ENCODE results near the gene FAM217A. TPM values are rescaled to one million over a fixed set of nuclear protein-coding genes. Genes with fewer than 3 reads are reported as not detected.
A peak's percentile ranks its signal among the peaks of the same experiment; 100 is the strongest.

The FAM217A gene
- total RNA-seq, 1 experiment from 2014 or later, result not detected

DNA sequence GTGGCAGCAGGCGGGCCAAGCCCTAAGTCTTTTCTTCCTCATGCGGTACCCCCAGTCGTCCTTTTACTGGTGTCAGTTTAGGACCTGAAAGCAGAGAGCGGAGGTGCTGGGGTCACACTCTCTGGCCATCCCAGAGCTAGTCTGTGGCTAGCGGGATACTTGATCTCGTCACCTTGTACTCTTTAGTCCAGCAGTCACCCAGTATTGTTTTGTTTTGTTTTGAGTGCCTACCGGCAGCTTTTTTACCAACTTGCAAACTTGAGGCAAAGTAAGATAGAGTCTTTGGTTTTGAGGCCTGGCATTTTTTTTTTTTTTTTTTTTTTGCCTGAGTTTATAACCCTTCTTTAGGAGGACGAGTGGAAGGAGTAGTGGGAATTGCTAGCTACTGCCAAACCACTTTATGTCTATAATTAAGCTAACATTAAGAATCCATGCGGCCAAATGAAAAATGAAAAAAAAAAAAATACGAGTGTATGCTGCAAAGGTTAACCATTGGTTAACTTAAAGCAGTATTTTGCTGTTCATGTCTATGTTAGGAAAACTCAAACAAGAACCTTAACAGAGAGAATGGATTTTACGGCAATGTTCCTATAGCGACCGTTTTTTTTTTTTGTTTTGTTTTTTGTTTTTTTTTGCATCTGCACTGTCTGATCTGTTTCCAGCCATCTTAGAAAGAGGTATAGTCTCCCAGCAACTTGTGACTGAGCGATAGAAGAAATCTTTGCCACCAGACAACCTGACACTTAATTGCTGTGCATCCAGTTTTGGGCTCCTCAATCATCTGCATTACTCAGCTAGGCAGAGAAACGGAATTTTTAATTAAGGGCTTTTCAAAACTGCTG is 56.9 kb downstream of the FAM217A start:
- no peak for DNase-seq (ENCODE audit: low read depth)

DNA sequence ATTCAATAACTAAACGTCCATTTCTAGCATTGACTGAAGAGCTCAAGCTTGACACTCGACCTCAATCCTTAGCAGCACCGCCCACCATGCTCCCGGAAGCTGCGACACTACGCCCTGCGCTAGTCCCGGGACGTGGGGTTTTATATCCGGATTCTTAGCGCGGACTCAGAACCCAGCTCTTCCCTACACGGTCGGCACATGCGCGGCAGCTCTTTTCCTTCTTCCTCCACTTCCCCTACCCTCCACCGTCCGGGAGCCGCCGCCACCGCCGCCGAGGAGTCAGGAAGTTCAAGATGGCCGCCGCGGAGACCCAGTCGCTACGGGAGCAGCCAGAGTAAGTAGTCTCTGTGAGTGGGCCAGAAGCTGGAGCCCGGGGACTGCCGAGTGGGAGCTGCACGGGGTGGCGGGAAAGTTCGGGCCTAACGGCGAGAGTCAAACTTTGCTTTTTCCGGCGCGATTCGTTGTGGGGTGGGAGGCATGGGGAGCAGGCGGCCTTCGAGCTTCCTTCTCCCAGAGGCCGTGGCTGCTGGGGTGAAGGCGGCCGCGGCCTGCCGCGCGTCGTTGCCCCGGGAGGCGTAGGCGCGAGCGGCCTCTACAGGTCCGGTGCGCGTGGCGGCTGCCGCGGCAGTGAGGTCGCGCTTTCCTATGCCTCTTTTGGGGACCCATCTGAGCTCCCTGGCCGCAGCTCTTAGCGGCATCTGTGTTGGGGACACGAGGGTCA is 57.6 kb downstream of the FAM217A start:
- DNase-seq (ENCODE audit: low read depth), result peak; percentile 99

DNA sequence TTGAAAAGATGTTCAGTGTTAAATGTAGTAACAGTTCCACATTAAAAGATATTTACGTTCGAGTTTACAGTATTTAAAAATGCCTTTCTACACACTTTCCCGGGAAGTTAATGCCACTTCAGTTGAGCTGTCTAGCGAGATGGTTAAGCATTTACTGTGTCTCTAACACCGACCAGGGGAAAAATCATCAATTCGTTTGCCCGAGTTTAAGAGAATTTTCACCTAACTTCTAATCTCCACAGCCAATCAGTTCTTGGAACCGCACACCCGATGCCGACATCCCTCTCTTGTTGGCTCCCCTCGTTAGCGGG is 58.2 kb downstream of the FAM217A start:
- DNase-seq (ENCODE audit: low read depth), result no peak

DNA sequence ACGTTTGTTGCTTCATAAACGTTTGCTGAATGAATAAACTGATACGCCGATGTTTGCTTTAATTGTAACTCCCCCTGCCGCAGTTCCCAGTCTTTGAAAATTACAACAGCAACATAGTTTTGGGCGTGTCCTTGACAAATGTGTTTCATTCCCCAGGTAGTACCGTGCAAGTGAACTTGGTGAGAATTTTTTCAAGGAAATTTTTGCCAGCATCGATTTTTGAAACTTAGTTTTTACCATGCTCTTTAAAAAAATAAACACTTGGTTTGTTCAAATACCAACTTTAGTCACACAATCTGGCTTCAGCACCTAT is 60.1 kb downstream of the FAM217A start:
- DNase-seq (ENCODE audit: low read depth), result no peak

Other genes with a start within 250 kb of the FAM217A start
- gene FAM50B, start 229.8 kb downstream of the FAM217A start, total RNA-seq (2014; rRNA removed; shearing (Covaris generic)), result 5.3 and 6.1 TPM in 2 replicates
- 63.5 and 77.0 TPM in 2 replicates for gene ECI2, start 56.4 kb upstream of the FAM217A start, total RNA-seq (2014; rRNA removed; shearing (Covaris generic))